ENCODE data around the gene DHX36.

- no peak for TF ChIP-seq SP1 (IDR thresholded peaks at IDR 0.05)
- TF ChIP-seq SUZ12 (IDR thresholded peaks at IDR 0.05) = no peak
- TF ChIP-seq ARNT (IDR thresholded peaks at IDR 0.05) = no peak
- TF ChIP-seq FOXM1 (IDR thresholded peaks at IDR 0.05; ENCODE audit: borderline replicate concordance) = no peak
- no peak for TF ChIP-seq HDGF (IDR thresholded peaks at IDR 0.05; ENCODE audit: borderline replicate concordance)
- no peak for TF ChIP-seq ELF4 (IDR thresholded peaks at IDR 0.05)
- TF ChIP-seq BHLHE40 (IDR thresholded peaks at IDR 0.05; ENCODE audit: borderline replicate concordance) = no peak
- TF ChIP-seq ZNF384 (IDR thresholded peaks at IDR 0.05) = no peak
- TF ChIP-seq FOXA1 (IDR thresholded peaks at IDR 0.05) = no peak
- TF ChIP-seq, protein P1, sequence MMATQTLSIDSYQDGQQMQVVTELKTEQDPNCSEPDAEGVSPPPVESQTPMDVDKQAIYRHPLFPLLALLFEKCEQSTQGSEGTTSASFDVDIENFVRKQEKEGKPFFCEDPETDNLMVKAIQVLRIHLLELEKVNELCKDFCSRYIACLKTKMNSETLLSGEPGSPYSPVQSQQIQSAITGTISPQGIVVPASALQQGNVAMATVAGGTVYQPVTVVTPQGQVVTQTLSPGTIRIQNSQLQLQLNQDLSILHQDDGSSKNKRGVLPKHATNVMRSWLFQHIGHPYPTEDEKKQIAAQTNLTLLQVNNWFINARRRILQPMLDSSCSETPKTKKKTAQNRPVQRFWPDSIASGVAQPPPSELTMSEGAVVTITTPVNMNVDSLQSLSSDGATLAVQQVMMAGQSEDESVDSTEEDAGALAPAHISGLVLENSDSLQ (IDR thresholded peaks at IDR 0.05) = no peak
- TF ChIP-seq NFRKB (IDR thresholded peaks at IDR 0.05) = no peak
Measured at GRCh38 chr3:154338570-154338969, 14.3 kb upstream of the DHX36 start.

Measured in HEK293T (cell line).